Measurements from ENCODE around the gene KCTD16. TPM values are rescaled to one million over a fixed set of nuclear protein-coding genes. Genes with fewer than 3 reads are reported as not detected.

The KCTD16 gene
- total RNA-seq, 1 experiment from 2014 or later, result 0.64 TPM

DNA sequence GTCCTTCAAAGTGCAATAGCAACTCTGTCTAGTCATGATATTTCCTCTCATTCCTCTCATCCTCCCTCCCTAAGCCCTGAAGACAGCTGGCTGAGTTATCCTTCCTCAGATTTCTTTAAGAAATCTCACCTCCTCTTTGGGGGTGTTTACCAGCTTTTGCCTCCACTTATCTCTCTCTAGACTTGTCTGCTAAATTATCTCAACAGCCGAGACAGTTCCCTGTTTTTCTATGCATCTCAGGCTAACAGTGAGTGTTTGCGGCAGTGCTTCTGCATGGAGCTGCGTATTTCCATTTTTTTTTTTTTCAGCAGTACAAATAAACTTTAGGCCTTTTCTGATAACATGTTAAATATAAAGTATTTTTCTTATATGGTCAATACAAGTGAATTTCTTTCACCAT, 20.9 kb downstream of the KCTD16 start:
- no peak overlapping the region for H3K9ac ChIP-seq (ENCODE audit: low read length)
- no peaks in the 10 kb centered on the region for H3K79me2 ChIP-seq (ENCODE audit: insufficient read depth, low read length)
- H3K4me1 ChIP-seq (ENCODE audit: control insufficient read depth in 1 of 2, insufficient read depth in 2 of 2, low read length in 2 of 2), result no peaks in the 10 kb centered on the region
- RAD21 ChIA-PET (ENCODE audit: low non-redundant PET in 1 of 2, low total read pairs in 2 of 2, uncharacterized antibody in 2 of 2, unreplicated experiment in 2 of 2), result no interaction called here
- peaks cover 46% of the 10 kb centered on the region for H3K27me3 ChIP-seq (ENCODE audit: insufficient read depth, low read length)
- H3K9me3 ChIP-seq (ENCODE audit: control insufficient read depth in 1 of 2, insufficient read depth in 1 of 2, low read depth in 1 of 2, low read length in 2 of 2), result no peaks in the 10 kb centered on the region
- no peak overlapping the region for H3K4me3 ChIP-seq (replicated peaks in 1 of 2; ENCODE audit: low read depth in 1 of 2, low read length in 2 of 2)
- H3K9me2 ChIP-seq (ENCODE audit: insufficient read depth), result no peaks in the 10 kb centered on the region
- ATAC-seq (no peak), DNase-seq (ENCODE audit: low read depth, low spot score) (no peak)
- no peaks in the 10 kb centered on the region for H3K36me3 ChIP-seq (ENCODE audit: control insufficient read depth in 1 of 2, insufficient read depth in 2 of 2, low read length in 2 of 2)
- no TSS peak for BruUV-seq (replicated peaks)
- peak overlapping the region; percentile 51 for H3K4me2 ChIP-seq (ENCODE audit: low read length)
- no peak overlapping the region for H3K27ac ChIP-seq (ENCODE audit: low read depth, low read length)
- H2AFZ ChIP-seq (ENCODE audit: low read depth, low read length, poor library complexity, severe bottlenecking), result no peak overlapping the region
- TF ChIP-seq SIN3A (IDR thresholded peaks at IDR 0.05; ENCODE audit: low read depth) (no peak), FOSL1 (IDR thresholded peaks at IDR 0.05; ENCODE audit: low read depth) (no peak), TCF7L2 (IDR thresholded peaks at IDR 0.05; ENCODE audit: borderline replicate concordance, extremely low read depth, insufficient read depth, insufficient read length) (no peak), ZBTB33 (IDR thresholded peaks at IDR 0.05; ENCODE audit: extremely low read depth, insufficient replicate concordance, low read length) (no peak), POLR2A (IDR thresholded peaks at IDR 0.05; ENCODE audit: borderline replicate concordance, extremely low read depth, insufficient read depth, insufficient read length) (no peak), YY1 (IDR thresholded peaks at IDR 0.05; ENCODE audit: extremely low read depth, insufficient replicate concordance, low read depth, low read length) (no peak), SRF (IDR thresholded peaks at IDR 0.05; ENCODE audit: low read depth) (no peak), ZNF274 (IDR thresholded peaks at IDR 0.05; ENCODE audit: low read depth, low read length) (no peak)
- TF ChIP-seq, protein P1, sequence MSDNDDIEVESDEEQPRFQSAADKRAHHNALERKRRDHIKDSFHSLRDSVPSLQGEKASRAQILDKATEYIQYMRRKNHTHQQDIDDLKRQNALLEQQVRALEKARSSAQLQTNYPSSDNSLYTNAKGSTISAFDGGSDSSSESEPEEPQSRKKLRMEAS (IDR thresholded peaks at IDR 0.05), result no peak
- TF ChIP-seq, protein P2, sequence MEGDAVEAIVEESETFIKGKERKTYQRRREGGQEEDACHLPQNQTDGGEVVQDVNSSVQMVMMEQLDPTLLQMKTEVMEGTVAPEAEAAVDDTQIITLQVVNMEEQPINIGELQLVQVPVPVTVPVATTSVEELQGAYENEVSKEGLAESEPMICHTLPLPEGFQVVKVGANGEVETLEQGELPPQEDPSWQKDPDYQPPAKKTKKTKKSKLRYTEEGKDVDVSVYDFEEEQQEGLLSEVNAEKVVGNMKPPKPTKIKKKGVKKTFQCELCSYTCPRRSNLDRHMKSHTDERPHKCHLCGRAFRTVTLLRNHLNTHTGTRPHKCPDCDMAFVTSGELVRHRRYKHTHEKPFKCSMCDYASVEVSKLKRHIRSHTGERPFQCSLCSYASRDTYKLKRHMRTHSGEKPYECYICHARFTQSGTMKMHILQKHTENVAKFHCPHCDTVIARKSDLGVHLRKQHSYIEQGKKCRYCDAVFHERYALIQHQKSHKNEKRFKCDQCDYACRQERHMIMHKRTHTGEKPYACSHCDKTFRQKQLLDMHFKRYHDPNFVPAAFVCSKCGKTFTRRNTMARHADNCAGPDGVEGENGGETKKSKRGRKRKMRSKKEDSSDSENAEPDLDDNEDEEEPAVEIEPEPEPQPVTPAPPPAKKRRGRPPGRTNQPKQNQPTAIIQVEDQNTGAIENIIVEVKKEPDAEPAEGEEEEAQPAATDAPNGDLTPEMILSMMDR (IDR thresholded peaks at IDR 0.05 in 2 of 3, conservative IDR thresholded peaks at IDR 0.05 in 1 of 3; ENCODE audit: borderline replicate concordance in 1 of 3, insufficient read depth in 1 of 3, low read depth in 2 of 3, low read length in 2 of 3), result no peak
- TF ChIP-seq, protein P3, sequence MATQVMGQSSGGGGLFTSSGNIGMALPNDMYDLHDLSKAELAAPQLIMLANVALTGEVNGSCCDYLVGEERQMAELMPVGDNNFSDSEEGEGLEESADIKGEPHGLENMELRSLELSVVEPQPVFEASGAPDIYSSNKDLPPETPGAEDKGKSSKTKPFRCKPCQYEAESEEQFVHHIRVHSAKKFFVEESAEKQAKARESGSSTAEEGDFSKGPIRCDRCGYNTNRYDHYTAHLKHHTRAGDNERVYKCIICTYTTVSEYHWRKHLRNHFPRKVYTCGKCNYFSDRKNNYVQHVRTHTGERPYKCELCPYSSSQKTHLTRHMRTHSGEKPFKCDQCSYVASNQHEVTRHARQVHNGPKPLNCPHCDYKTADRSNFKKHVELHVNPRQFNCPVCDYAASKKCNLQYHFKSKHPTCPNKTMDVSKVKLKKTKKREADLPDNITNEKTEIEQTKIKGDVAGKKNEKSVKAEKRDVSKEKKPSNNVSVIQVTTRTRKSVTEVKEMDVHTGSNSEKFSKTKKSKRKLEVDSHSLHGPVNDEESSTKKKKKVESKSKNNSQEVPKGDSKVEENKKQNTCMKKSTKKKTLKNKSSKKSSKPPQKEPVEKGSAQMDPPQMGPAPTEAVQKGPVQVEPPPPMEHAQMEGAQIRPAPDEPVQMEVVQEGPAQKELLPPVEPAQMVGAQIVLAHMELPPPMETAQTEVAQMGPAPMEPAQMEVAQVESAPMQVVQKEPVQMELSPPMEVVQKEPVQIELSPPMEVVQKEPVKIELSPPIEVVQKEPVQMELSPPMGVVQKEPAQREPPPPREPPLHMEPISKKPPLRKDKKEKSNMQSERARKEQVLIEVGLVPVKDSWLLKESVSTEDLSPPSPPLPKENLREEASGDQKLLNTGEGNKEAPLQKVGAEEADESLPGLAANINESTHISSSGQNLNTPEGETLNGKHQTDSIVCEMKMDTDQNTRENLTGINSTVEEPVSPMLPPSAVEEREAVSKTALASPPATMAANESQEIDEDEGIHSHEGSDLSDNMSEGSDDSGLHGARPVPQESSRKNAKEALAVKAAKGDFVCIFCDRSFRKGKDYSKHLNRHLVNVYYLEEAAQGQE (IDR thresholded peaks at IDR 0.05; ENCODE audit: low read depth), result no peak
- no peaks in the 10 kb centered on the region for H4K20me1 ChIP-seq (ENCODE audit: insufficient read depth)
- POLR2A ChIA-PET, result no interaction called here
- CTCF ChIA-PET, result interaction anchor here (0.6 to 0.8 kb wide), 3 partner anchors 12 to 1495 kb away, joined by 3 read pairs; no protein-coding TSS in a partner anchor
- intact Hi-C loops (cut with micrococcal nuclease), result no loop called here

Data from HCT116 (cell line).